Activated CD4-positive, alpha-beta T cell treated with anti-CD3 and anti-CD28 coated beads, Interleukin-2, amount 50 U/mL, for 4 hours (primary cell): ENCODE data around the gene NKAIN4.
"Not testable (repeated sequence)": the region's sequence is repeated elsewhere in the genome, so short reads cannot be mapped to it uniquely, and the experiment has no call there.

Experiments used
- DNase-seq, 2 experiments: peaks; one replicate each; pipeline ENCODE4 v3.0.0-alpha.2; 2020

The NKAIN4 gene

DNA sequence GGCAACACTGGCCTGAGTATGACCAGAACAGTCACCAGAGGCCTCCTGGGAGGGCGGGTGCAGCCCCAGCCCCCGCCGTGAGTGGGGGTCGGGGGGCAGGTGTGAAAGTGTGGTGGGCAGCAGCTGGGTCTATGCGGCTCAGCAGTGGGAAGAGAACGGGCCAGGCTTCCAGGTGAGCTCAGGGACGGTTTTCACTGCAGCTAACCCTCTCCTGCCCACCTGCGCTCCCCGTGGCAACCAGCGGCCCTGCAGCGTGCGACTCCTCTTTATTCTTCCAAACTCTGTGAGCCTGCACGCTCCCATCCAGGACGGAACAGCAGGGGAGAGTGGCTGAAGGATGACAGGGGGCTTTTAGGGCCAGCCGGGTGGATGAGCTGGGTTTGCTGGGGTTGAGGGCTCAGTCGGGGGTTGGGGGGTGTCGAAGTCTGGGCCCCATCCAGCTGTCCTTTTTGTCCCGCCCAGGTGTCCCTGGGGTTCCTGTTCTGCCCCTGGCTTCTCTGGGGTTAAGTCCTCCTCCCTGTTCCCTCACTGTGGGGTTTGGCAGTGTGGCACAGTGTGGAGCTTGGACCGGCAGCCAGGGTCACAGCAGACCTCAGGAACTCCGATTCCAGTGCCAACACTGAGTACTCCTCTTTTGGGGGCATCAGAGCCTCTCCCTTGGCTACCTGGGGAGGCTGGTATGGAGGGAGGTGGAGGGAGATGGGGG, 19.4 kb downstream of the NKAIN4 start:
- no peak for DNase-seq

DNA sequence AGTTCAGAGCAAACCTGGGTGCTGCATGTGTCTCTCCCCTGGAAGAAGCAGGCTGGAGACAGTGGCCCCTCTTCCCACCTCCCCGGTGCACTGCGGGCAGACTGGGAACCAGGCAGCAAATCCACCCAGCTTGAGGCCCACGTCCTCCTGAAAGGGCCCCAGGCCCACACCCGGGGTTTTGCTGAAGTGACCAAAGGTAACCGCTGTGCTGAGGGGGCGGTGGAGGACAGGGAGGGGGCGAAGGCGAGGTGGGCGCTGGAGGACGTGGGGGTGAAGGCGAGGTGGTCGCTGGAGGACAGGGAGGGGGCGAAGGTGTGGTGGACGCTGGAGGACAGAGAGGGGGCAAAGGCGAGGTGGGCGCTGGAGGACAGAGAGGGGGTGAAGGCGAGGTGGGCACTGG, 20.3 kb downstream of the NKAIN4 start:
- DNase-seq: no peak

DNA sequence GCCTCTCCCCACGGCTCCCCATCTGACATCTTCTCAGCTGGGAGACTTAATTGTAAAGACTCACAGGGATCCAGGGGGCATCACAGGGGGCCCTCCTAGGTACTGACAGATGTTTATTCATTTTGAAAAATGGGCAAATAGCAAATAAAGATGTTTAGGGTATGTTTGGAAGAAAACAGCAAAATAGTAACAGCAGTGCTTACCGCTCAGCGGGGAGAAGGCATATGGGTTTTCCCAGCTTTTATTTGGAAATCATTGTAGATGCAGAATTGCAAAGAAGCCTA, 21.3 kb downstream of the NKAIN4 start:
- DNase-seq: no peak

DNA sequence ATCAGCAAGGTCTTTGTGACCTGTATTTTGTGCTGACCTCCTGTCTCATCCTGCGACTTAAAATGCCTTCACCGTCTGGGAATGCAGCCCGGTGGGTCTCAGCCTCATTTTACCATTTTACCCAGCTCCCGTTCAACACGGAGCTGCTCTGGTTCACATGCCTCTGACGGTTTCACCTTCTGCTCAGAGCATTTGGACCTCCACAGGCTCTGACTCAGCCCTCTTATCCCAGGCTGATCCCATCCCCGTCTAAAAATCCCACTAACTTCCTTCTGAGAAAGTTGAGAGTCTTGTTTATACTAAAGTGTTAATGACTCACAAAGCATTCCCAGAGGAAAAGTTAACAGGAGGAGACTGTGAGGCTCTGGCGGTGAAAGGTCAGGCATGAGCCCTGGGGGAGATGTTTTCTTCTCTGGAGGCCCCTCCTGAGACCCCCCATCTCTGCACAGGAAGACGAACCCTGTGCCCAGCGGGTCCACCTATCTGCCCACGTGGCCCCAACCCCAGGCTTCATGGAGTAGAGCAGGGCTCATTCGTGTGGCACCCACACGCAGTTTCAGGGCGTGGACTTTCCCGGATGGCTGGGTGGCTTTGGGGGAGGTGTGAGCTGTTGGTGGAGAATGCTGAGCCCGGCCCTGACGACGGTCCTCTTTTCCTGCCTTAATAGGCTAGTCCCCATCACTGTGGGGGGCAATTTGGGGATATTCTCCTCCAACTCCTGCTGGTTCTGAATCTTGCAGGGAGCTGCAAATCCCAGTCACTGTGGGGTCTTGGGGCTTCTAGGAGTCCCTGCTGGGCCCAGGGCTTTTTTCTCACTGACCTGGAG, 21.8 kb downstream of the NKAIN4 start:
- no peak for DNase-seq

DNA sequence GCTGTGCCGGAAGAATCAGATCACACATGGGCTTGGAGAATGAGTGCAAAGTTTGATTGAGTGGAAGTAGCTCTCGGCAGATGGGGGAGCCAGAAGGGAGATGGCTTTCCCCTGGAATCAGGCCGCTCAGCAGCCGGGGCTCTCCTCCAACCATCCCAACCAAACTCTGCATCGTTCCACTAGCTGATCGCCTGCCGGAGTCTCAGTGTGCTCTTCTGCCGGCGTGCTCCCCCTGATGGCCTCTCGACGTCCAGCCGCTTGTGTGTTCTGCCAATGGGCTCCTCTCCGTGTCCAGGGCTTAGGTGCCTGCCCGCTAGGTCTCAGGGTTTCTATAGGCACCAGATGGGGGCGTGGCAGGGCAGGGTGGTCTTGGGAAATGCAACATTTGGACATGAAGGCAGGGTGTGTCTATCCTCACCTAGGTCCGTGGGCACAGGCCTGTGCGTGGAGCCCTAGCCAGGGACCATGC, 23.4 kb downstream of the NKAIN4 start:
- no peak for DNase-seq

DNA sequence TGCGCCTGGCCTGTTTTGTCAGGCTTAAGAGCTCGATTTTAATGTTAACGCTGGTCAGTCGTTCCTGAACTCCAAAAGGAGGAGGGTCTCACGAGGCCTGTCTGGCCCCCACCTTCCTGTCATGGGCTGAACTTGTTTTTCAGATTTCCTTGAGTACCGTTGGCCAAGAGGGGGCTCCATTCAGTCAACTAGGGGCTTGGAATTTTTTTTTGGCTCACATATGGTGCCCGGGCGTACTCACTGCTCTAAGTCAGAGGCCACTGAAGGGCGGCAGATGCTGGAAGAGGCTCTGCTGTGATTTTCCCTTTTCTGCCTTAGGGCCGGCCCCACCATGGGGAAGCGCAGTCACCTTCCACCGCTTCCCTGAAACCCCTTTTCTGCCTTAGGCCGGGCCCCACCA, 25.5 kb downstream of the NKAIN4 start:
- no peak for DNase-seq

DNA sequence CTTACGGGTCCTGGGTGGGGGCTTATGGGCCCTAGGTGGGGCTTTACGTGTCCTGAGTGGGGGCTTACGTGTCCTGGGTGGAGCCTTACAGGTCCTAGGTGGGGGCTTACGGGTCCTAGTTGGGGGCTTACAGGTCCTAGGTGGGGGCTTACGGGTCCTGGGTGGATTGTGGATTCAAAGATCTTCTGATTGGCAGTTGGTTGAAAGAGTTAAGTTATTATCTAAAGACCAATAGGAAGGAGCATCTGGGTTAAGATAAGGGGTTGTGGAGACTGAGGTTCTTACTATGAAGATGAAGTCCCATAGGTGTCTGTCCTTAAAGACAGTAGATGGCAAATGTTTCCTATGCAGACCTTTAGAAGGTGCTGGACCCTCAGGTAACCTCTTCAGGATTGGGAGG, 27.0 kb downstream of the NKAIN4 start:
- DNase-seq: no peak

DNA sequence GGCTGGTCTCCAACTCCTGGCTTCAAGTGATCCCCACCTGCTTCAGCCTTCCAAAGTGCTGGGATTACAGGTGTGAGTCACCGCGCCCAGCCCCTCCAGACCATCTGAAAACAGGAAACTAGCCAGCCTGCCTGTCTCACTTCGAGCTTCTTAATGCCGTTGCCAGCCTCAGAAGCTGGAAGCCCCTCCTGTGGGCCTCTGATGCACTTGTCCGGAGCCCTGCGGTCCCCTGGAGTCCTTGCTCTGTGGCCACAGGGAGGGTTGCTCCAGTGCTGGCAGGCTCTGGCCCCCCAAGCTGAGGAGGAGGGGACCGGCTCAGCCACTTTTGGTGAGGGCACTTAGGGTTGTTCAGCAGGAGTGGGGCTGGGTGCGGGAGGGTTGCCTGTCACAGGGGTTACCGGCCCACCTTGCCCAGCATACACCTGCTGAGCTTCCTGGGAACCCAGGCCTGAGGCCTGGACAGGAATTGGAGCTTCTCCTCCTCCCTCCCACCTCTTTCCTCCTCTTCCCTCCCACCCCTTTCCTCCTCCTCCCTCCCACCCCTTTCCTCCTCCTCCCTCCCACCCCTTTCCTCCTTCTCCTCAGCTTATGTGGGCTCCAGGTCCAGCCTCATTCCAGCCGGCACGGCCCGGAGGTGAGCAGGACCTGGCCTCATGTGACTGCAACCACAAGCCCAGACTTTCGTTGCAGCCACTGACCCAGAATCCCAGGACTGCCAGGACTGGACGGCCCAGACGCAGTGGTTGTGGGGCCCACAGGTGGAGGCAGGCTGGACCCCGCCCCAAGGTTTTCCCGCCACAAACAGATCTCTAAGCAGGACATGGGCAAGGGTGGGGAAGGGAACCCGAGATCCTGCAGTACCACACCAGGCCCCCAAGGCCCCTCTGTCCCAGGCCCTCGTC, 28.0 kb downstream of the NKAIN4 start:
- no peak for DNase-seq

DNA sequence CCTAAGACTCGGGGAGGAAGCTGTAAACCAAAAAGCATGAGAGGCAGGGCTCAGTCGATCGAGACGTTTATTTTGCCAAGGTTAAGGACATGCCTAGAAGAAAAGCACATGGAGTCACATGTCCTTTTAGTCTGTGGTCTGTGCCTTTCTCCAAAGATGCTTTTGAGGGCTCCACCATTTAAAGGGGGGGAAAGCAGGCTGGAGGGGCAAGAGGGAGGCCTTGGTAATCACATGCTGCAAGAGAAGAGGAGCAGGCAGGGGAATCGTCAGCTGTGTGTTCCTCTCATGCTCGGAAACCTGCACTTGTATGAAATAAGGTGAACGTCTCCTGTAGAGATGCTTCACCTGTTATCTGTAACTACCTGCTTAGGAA, 29.2 kb downstream of the NKAIN4 start:
- DNase-seq: no peak

DNA sequence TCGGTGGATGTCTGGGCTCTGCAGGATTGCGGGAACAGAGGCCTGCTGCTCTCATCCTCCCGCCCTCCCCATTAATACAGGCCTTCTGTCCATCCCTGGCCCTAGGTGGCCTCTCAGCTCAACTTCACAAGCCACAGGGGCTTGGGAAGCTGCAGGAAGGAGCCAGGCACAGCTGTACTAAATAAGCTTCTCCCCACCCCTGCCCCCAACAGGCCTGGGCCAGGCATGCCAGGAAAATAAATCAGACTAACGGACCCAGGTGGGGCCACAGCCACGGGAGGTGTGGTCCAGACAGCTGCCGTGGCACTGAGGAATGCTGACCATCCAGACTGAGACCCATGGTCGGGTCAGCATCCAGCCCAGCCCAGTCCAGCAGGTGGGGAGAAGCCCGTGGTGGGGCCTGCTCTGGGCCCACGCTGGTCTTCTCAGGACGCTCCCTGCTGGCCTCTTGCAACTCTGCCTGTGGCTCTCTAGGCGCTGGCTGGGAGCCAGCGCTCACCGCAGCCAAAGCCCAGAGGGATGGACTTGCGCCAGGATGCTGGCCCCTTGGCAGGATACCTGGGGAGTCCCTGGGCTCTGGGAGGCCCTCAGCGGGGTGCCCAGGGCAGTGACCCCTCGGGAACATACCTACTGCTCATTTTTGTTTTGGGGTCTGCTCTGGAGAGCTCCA, 29.7 kb downstream of the NKAIN4 start:
- no peak for DNase-seq

DNA sequence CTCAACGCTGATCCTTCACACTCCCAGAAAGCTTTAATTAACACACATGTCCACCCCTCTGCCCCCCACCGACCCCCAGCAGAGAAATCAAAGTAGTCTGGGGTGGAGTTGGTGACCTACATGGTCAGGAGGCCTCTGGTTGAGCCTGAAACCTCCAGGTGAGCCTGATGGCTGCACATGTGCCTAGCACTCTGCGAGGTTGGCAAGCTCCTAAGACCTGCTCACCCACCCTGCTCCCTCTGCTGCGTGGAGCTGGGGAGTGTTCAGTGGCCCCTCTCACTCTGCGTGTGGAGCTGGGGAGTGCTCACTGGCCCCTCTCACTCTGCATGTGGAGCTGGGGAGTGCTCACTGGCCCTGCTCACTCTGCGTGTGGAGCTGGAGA, 30.4 kb downstream of the NKAIN4 start:
- no peak for DNase-seq

DNA sequence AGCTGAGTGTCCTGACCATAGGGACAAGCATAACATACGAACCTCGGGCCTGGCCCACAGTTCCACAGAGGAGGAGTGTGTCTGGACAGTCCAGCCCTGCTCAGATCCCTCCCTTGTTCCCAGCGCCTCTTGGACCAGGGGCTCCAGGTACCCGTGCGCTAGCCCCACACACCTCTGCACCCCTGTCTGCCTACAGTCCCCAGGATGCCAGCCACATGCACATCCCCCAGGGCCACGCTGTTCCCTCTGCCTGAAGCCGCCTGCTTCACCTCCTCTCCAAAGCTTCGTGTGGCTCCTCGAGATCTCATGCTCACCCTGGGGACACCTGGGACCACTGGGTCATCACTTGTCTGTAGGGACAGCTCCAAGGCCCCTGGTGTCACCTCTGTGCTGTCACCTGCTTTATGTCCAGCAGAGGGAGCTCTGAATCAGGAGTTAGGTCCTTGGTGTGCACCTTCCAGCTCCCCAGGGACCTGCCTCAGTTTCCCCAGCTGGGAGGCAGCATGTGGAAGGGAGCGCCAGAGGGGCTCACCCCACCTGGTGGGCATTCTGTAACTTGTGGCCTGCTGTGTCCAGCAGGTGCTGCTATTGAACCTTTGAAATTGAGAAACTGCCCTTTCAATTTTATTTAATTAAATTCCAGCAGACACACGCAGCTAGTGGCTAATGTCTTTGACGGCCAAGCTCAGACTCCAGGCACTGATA, 31.0 kb downstream of the NKAIN4 start:
- DNase-seq: peak; percentile 30 to 34

DNA sequence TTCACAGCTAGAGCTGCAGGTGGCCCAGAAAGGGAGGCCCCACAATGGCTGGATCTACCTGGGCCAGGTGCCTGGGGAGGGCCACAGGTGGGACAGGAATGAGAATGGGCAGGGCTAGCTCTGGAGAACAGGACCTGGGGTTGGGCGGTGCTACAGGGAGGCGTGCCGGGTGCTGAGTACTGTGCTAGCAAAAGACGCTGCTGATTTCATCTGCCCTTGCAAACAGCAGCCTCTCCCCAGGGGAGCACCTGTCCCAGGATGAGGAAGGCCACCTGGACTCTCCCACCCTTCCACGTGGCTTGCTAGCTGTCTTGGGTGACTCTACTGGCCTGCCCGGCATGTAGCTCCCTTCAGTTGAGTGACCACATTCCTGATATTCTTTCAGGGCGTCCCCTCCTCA, 31.7 kb downstream of the NKAIN4 start:
- no peak for DNase-seq

DNA sequence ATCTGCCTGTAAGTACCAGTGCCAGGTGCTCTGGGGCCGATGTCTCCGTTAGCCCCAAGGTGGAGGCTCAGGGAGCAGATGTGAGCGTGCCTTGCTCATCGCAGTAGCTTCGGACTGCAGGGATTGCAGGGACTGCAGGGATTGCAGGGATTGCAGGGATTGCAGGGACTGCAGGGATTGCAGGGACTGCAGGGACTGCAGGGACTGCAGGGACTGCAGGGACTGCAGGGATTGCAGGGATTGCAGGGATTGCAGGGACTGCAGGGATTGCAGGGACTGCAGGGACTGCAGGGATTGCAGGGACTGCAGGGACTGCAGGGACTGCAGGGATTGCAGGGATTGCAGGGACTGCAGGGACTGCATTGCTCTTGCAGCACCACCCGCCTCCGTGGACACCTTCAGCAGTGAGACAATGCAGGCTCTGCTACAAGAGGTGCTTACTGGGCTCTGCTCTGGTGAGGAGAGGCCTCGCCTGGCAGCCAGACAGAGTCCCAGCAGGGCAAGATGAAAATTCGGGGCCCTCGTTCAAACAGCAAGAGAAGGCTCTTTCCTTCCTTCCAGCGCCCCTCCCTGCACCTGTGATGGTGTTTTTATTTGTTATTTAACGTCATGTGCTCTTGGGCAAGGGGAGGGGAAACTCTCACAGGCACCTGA, 32.7 kb downstream of the NKAIN4 start:
- DNase-seq: not testable (repeated sequence)

DNA sequence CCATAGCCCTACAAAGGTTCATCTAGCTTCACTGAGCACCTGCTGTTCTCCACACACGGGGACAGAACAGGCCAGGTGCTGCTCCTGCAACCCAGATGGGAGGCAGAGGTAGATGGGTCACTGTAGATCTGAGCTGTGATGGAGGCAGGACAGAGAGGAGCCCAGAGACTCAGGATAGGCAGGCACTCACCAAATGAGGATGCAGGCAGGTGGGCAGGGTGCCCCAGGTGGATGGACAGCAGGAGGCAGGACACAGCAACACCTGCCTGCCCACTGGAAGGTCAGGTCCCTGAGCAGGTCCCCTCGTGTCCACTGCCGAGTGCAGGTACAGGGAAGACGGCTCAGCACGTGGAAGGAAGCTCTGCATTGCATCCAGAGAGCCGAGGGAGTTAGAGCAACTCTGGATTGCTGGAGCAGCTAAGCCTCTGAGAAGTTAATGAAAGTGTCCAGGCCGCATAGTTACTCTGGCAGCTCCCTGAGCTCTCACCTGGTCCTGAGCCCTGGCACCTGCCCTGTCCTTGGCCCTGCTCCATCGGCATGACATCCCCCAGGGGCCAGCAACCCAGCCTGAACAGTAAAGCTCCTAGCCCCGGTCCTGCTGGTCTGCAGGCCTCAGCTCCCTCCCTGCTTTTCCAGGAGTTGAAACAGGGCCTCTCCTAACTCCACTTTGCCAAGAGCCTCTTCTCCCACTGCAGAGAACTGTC, 33.4 kb downstream of the NKAIN4 start:
- DNase-seq: no peak

DNA sequence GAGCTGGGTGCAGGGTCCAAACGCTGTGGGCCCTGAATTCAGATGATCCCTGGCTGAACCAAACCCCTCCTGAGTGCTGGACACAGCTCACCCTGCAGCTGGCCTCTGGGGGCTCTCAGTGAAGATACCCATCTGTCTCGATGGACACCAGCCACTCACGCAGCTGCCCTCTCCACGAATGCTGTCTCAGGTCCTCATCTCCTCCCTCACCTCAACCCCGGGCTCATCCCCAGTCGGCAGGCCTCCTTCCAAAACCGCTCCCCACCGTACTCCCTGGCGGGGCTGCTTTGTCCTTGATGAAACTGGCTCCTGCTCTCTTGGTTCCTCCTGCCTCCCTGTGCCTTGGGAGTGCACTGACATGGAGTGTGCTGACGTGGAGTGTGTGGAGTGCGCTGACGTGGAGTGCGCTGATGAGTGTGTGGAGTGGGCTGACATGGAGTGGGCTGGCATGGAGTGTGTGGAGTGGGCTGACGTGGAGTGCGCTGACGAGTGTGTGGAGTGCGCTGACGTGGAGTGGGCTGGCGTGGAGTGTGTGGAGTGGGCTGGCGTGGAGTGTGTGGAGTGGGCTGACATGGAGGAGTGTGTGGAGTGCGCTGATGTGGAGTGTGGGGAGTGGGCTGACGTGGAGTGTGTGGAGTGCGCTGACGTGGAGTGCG, 34.3 kb downstream of the NKAIN4 start:
- DNase-seq: no peak

DNA sequence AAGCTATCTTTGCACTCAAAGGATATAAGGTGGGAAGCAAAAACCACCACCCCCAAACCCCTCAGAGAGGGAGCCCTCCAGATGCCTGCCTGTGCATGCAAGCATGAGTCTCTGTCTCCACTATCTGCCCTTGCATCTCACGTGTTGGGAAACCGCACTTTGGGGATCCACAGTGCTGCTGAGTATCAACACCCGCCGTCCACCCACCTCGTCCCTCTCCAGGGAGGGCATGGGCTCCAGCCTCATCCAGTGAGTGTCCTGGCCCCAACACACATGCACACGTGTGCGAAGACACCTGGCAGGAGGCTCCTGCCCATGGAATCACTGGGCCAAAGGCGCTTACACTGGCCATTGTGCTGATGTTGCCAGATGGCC, 34.8 kb downstream of the NKAIN4 start:
- DNase-seq: no peak

DNA sequence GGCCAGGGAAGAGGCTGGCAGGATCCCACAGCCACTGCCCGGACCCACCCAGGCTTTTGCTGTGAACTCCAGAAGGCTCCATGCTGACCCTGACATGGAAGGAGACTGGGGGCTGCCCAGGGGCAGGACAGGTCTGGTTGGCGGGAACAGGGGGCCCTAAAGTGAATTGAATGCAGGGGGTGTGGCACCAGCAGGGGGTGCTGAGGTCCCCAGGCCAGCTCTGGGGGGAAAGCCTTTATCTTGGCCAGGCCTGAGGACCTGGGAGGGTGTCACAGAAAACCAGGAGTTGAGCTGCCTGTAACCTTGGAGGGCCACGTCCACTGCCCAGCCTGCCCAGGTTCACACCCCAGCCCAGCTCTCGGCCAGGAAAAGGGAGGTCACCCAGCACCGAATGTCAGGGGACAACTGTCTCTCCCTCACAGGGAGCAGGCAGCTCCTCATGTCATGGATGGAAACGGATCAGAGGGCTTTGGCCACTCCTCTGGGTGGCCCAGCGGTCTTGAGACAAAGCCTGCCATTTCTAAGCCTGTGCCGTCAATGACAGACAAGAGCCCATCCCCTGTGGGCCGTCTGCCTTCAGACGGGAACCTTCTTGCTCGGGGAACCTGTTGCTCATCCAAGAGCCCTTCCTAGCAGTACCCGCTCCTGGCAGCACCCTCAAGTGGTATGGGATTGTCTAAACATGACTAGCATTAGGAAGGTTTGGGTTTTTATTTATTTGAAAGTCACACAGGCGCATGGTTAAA, 35.4 kb downstream of the NKAIN4 start:
- DNase-seq: no peak

DNA sequence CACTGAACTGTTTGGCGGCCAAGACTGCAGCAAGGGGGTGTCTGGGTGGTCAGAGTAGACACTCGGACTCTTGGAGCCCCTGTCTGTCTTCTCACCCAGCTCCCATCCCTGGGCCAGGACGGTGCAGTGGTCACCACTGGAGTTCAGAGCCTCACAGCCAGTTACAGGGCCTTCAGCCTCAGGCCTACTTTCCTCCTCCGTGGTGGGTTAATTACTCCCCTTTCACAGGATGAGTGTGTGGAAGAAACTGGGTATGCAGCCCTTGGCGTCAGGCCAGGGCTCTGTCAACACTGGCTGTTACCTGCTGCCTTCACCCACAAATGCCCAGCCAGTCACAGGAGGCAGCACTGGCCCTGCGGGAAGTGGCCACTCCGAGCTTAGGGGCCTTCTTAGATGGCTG, 36.6 kb downstream of the NKAIN4 start:
- DNase-seq: no peak

DNA sequence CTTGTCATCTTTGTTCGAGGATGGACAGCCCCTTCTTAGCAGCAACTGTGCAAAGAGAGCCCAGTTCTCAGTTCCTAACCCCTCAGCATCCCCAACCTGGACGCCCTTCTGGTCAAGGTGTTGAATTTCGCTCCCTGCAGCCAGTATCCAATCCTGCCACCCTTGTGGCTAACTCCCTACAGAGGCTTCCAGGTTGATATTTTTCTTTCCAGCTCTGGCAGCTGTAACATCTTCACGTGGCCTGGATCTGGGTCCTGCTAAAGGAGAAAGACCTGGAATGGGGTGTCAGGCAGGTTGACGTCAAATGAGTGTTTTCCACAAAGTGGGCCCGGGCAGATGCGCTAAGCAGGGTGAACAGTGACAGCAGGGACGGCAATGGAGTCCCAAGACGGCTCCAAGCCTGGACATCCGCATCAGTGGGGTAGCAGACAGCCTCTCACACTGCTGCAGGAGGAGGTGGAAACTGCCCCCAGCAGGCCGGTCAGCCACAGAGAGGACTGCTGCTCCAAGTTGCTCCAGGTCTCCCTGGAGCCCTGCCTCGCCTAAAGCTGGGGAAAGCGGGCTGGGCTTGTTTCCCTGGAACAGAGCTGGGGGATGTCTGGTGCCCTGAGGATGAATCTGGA, 37.3 kb downstream of the NKAIN4 start:
- no peak for DNase-seq
